ENCODE measurements around the gene NFX1. TPM values are rescaled to one million over a fixed set of nuclear protein-coding genes. Genes with fewer than 3 reads are reported as not detected.
"Not testable (repeated sequence)": the region's sequence is repeated elsewhere in the genome, so short reads cannot be mapped to it uniquely, and the experiment has no call there.

NFX1 gene
- total and polyA plus RNA-seq, 8 donors: 11.3 to 46.9 (median 25.5) TPM

- TF ChIP-seq POLR2AphosphoS5 (IDR thresholded peaks at IDR 0.05): no peak
- TF ChIP-seq, protein P1, sequence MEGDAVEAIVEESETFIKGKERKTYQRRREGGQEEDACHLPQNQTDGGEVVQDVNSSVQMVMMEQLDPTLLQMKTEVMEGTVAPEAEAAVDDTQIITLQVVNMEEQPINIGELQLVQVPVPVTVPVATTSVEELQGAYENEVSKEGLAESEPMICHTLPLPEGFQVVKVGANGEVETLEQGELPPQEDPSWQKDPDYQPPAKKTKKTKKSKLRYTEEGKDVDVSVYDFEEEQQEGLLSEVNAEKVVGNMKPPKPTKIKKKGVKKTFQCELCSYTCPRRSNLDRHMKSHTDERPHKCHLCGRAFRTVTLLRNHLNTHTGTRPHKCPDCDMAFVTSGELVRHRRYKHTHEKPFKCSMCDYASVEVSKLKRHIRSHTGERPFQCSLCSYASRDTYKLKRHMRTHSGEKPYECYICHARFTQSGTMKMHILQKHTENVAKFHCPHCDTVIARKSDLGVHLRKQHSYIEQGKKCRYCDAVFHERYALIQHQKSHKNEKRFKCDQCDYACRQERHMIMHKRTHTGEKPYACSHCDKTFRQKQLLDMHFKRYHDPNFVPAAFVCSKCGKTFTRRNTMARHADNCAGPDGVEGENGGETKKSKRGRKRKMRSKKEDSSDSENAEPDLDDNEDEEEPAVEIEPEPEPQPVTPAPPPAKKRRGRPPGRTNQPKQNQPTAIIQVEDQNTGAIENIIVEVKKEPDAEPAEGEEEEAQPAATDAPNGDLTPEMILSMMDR (IDR thresholded peaks at IDR 0.05): no peak
- no peak for TF ChIP-seq POLR2A (IDR thresholded peaks at IDR 0.05)
- no peak for TF ChIP-seq EP300 (IDR thresholded peaks at IDR 0.05)
- H3K27ac ChIP-seq: no peak overlapping the region
- peaks cover 8 to 10% (median 9%) of the 10 kb centered on the region in 4 donors for H3K4me1 ChIP-seq
- no peaks in the 10 kb centered on the region for H3K27me3 ChIP-seq
- intact Hi-C loops (cut with DNase I; ENCODE audit: low total_unique reads): loop anchor here (10.0 kb wide), 1 partner anchor 85 kb away; no protein-coding TSS in a partner anchor
- H3K4me3 ChIP-seq: no peak overlapping the region
- WGBS, 5 donors: 75 to 88% (median 83%) methylated on average over 14 of the region's 14 CpGs
- H3K36me3 ChIP-seq: no peaks in the 10 kb centered on the region
- DNase-seq: no peak
- no peaks in the 10 kb centered on the region for H3K9me3 ChIP-seq
Observed at GRCh38 chr9:33379666-33380389, 89.5 kb downstream of the NFX1 start.

DNA sequence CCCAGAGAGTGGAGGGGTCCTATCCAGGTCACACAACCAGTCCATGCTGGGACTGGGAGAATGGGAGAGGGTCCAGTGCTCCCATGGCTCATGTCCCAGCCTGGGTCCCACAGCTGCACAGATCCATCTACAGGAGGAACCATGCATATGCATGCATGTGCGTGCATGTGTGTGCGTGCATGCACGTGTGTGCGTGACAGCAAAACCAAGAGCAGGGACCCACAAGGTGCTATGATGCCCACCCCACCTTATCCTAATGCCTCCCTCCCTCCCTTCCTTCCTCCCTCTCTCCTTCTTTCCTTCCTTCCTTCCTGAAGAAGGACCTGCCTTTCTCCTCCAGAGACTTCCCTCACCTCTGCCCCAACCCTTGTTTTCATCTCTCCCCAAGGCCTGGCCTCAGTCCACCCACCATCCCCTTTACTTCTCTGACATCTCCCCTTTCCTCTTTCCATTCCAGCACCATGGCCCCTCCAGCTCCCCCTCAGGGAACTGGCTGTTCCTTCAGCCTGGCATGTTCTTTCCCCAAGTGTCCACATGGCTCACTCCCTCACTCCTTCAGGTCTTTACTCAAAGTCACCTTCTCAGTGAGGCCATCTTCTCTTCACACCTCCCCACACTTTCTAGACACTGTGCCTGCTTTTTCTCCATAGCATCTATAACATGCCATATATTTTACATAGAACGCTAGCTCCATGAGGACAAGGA is 90.2 kb downstream of the NFX1 start:
- DNase-seq: no peak
- no peaks in the 10 kb centered on the region for H3K9me3 ChIP-seq
- WGBS, 5 donors: 89 to 93% (median 92%) methylated on average over 5 of the region's 5 CpGs

GRCh38 chr9:33381231-33381791 is 91.0 kb downstream of the NFX1 start:
- Histone ChIP-seq H3K4me3 (no peak overlapping the region), H3K4me1 (no peaks in the 10 kb centered on the region), H3K27me3 (no peaks in the 10 kb centered on the region), H3K9me3 (no peaks in the 10 kb centered on the region), H3K27ac (no peak overlapping the region), H3K36me3 (no peaks in the 10 kb centered on the region)
- DNase-seq: no peak
- intact Hi-C loops (cut with DNase I; ENCODE audit: low total_unique reads): no loop called here
- no peak for TF ChIP-seq POLR2AphosphoS5 (IDR thresholded peaks at IDR 0.05)
- TF ChIP-seq EP300 (IDR thresholded peaks at IDR 0.05): no peak
- TF ChIP-seq, protein P1 (IDR thresholded peaks at IDR 0.05): no peak
- no peak for TF ChIP-seq POLR2A (IDR thresholded peaks at IDR 0.05)
- 46 to 63% (median 58%) methylated on average over 10 to 11 of the region's 11 CpGs for WGBS, 5 donors

More for the DNA sequence above, 90.2 kb downstream of the NFX1 start:
- peaks cover under 1 to 3% (median 1%) of the 10 kb centered on the region in 4 donors for H3K4me1 ChIP-seq
- H3K4me3 ChIP-seq: no peak overlapping the region
- H3K27ac ChIP-seq: no peak overlapping the region
- no peaks in the 10 kb centered on the region for H3K36me3 ChIP-seq
- TF ChIP-seq POLR2AphosphoS5 (IDR thresholded peaks at IDR 0.05): no peak
- TF ChIP-seq POLR2A (IDR thresholded peaks at IDR 0.05): no peak
- TF ChIP-seq, protein P1 (IDR thresholded peaks at IDR 0.05): no peak
- TF ChIP-seq EP300 (IDR thresholded peaks at IDR 0.05): no peak
- intact Hi-C loops (cut with DNase I; ENCODE audit: low total_unique reads): no loop called here
- no peaks in the 10 kb centered on the region for H3K27me3 ChIP-seq

DNA sequence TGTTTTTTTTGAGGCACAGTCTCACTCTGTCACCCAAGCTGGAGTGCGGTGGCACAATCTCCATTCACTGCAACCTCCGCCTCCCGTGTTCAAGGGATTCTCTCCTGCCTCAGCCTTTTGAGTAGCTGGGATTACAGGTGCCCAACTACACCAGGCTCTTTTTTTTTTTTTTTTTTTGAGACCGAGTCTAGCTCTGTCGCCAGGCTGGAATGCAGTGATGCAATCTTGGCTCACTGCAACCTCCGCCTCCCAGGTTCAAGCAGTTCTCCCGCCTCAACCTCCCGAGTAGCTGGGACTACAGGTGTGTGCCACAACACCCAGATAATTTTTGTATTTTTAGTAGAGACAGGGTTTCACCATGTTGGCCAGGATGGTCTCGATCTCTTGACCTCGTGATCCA is 92.1 kb downstream of the NFX1 start:
- H3K4me1 ChIP-seq; H3K9me3 ChIP-seq; H3K36me3 ChIP-seq; DNase-seq; intact Hi-C loops (cut with DNase I; ENCODE audit: low total_unique reads); H3K27ac ChIP-seq; H3K27me3 ChIP-seq; H3K4me3 ChIP-seq: not testable (repeated sequence)
- WGBS, 5 donors: 76 to 80% (median 78%) methylated on average over 10 of the region's 10 CpGs

- H3K4me1 ChIP-seq; DNase-seq; H3K36me3 ChIP-seq; intact Hi-C loops (cut with DNase I; ENCODE audit: low total_unique reads); H3K27me3 ChIP-seq; H3K9me3 ChIP-seq; H3K4me3 ChIP-seq; H3K27ac ChIP-seq: not testable (repeated sequence)
- 92 to 96% (median 94%) methylated on average over 11 of the region's 11 CpGs for WGBS, 5 donors
Observed at GRCh38 chr9:33383396-33383795, 93.1 kb downstream of the NFX1 start.

DNA sequence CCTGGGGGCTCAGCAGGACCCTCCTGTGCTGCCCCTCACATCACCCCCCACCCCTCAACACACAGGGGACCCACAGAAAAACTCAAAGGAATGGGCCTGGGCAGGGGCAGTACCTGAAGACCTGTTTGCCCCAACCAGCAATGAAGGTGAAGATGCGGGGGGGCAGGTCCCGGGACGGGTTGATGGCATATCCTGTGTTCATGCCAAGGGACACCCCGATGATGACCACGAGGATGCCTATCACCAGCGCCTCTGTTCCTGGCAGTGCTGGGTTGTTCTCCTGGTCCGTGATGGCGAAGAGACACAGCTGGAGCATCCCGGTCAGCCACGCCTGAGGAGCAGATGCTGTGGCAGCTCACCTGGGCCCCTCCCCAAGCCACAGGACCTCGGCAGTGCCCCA is 95.2 kb downstream of the NFX1 start:
- H3K27me3 ChIP-seq; DNase-seq; intact Hi-C loops (cut with DNase I; ENCODE audit: low total_unique reads); H3K9me3 ChIP-seq; H3K4me3 ChIP-seq; H3K36me3 ChIP-seq; H3K4me1 ChIP-seq; H3K27ac ChIP-seq: not testable (repeated sequence)
- WGBS, 5 donors: 93 to 97% (median 95%) methylated on average over 5 to 11 of the region's 11 CpGs

DNA sequence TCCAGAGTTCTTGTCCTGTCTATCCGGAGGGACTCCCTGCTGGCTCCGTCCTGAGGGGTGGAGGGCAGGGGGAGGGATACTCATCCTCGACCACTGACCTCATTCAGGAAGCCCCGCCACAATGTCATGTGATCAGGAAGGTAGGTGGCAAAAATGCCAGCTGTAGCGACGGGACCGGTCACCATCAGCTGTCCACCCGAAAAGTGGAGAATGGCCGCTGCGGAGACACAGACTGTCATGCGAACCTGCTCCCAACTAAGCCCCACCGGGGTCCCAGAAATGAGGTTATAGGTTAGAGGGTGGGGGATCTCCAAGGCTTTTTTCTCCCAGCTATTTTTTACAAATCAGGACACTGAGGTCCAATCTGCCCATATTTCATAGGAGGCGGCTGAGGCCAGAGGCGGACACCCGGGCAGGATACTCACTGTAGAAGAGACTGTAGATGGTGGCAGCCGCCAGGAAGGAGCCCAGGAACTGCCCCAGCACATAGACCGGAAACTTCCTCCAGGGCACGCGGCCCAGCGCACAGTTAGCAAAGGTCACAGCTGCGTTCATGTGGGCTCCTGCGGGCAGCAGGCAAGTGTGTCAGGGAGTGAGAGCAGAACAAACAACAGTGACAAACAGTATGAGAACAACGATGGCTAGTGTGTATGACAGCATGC is 95.8 kb downstream of the NFX1 start:
- H3K36me3 ChIP-seq; H3K9me3 ChIP-seq; H3K27me3 ChIP-seq; H3K4me3 ChIP-seq; H3K27ac ChIP-seq; intact Hi-C loops (cut with DNase I; ENCODE audit: low total_unique reads); DNase-seq: not testable (repeated sequence)
- WGBS, 5 donors: 83 to 92% (median 89%) methylated on average over 9 to 23 of the region's 23 CpGs
- peaks cover 2 to 11% (median 7%) of the 10 kb centered on the region in 4 donors for H3K4me1 ChIP-seq

GRCh38 chr9:33386641-33386996 is 96.3 kb downstream of the NFX1 start:
- H3K4me1 ChIP-seq: peaks cover 7 to 16% (median 9%) of the 10 kb centered on the region in 4 donors
- 91 to 95% (median 94%) methylated on average over 4 to 14 of the region's 14 CpGs for WGBS, 5 donors
- H3K27me3 ChIP-seq; H3K36me3 ChIP-seq; H3K4me3 ChIP-seq; DNase-seq; intact Hi-C loops (cut with DNase I; ENCODE audit: low total_unique reads); H3K27ac ChIP-seq; H3K9me3 ChIP-seq: not testable (repeated sequence)

Measured in stomach (tissue), 9 donors.